Chondrocyte (in vitro differentiated cells): Measurements from ENCODE around the gene CHM. TPM values are rescaled to one million over a fixed set of nuclear protein-coding genes. Genes with fewer than 3 reads are reported as not detected.
"Not testable (repeated sequence)": the region's sequence is repeated elsewhere in the genome, so short reads cannot be mapped to it uniquely, and the experiment has no call there.

Source experiments
- DNase-seq: peaks from one replicate; pipeline ENCODE4 v3.0.0; 2021; ENCODE audit warnings: mixed read lengths, low spot score
- H3K27ac Mint-ChIP-seq: one replicate; pipeline ENCODE4 v1.8.0; 2021; ENCODE audit warnings: mild to moderate bottlenecking, moderate library complexity, mixed read lengths; ENCODE audit not compliant: unreplicated experiment
- H3K27me3 Mint-ChIP-seq: 2 replicates; pipeline ENCODE4 v1.8.0; 2021; ENCODE audit warnings: low read depth, mixed read lengths
- H3K36me3 Mint-ChIP-seq: 2 replicates; pipeline ENCODE4 v1.8.0; 2021; ENCODE audit warnings: low read depth, mixed read lengths
- H3K4me1 Mint-ChIP-seq: 2 replicates; pipeline ENCODE4 v1.8.0; 2021; ENCODE audit warnings: low read depth, mild to moderate bottlenecking, mixed read lengths
- H3K4me3 Mint-ChIP-seq: one replicate; pipeline ENCODE4 v1.8.0; 2021; ENCODE audit warnings: mild to moderate bottlenecking, moderate library complexity, mixed read lengths; ENCODE audit not compliant: unreplicated experiment
- H3K9me3 Mint-ChIP-seq: 2 replicates; pipeline ENCODE4 v1.8.0; 2021; ENCODE audit warnings: low read depth, mixed read lengths
- total RNA-seq: library from RNA; stranded (reverse); gene quantifications from 3 replicates; pipeline ENCODE4 v1.2.1, GENCODE V29; 2021
- TF ChIP-seq, protein P1 (sequence below): fragments of 200-600 bp; sonication (generic); IDR thresholded peaks from 2 replicates; pipeline ENCODE4 v1.5.0; 2021; ENCODE audit warnings: antibody characterized with exemption, mild to moderate bottlenecking, moderate library complexity

CHM gene
- total RNA-seq, 1 donor from 2014 or later: 55.1 TPM

DNA sequence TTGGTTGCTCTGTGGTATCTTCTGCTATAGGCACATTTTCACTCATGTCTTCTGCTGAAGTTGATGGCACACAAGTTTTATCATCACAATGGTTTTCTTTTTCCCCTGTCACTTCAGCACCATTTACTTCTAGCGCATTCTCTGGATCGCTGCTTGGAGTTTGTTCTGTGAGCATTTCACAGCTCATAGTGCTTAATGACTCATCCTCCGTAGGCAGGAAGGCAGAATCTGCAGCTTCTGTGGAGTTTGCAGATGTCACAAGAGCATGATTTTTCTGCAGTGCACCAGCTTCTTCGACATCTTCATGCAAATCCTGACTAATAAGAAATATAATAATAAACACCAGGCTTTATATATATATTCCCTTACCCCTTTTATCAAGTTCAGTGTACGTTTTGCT is 83.6 kb downstream of the CHM start:
- no peak for DNase-seq
- peaks cover 17% of the 10 kb centered on the region for H3K4me1 Mint-ChIP-seq
- TF ChIP-seq, protein P1, sequence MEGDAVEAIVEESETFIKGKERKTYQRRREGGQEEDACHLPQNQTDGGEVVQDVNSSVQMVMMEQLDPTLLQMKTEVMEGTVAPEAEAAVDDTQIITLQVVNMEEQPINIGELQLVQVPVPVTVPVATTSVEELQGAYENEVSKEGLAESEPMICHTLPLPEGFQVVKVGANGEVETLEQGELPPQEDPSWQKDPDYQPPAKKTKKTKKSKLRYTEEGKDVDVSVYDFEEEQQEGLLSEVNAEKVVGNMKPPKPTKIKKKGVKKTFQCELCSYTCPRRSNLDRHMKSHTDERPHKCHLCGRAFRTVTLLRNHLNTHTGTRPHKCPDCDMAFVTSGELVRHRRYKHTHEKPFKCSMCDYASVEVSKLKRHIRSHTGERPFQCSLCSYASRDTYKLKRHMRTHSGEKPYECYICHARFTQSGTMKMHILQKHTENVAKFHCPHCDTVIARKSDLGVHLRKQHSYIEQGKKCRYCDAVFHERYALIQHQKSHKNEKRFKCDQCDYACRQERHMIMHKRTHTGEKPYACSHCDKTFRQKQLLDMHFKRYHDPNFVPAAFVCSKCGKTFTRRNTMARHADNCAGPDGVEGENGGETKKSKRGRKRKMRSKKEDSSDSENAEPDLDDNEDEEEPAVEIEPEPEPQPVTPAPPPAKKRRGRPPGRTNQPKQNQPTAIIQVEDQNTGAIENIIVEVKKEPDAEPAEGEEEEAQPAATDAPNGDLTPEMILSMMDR: no peak
- H3K27me3 Mint-ChIP-seq: no peaks in the 10 kb centered on the region
- no peak overlapping the region for H3K4me3 Mint-ChIP-seq
- H3K9me3 Mint-ChIP-seq: no peaks in the 10 kb centered on the region
- H3K27ac Mint-ChIP-seq: peak overlapping the region; percentile 49
- H3K36me3 Mint-ChIP-seq: peaks cover 12% of the 10 kb centered on the region

DNA sequence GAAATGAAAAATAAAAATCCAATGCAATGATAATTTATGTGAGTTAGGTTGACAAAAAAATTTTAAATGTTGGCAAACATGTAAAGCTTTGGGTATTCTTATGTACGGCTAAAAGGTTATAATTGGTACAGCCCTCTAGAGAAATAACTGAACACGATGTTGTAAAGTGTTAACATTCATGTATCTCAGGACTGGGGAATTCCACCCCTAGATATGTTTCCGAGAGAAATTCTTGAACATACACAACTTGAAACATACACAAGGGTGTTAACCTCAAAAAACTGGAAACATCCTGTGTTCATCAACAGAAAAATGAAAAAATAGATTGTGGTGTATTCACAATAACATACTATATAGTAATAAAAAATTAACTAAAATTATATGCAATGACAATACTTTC is 91.8 kb downstream of the CHM start:
- Mint-ChIP-seq H3K27ac (no peak overlapping the region), H3K36me3 (peaks cover 29% of the 10 kb centered on the region), H3K4me1 (no peaks in the 10 kb centered on the region), H3K27me3 (no peaks in the 10 kb centered on the region), H3K9me3 (peaks cover 28% of the 10 kb centered on the region), H3K4me3 (no peak overlapping the region)
- TF ChIP-seq, protein P1: no peak
- no peak for DNase-seq

DNA sequence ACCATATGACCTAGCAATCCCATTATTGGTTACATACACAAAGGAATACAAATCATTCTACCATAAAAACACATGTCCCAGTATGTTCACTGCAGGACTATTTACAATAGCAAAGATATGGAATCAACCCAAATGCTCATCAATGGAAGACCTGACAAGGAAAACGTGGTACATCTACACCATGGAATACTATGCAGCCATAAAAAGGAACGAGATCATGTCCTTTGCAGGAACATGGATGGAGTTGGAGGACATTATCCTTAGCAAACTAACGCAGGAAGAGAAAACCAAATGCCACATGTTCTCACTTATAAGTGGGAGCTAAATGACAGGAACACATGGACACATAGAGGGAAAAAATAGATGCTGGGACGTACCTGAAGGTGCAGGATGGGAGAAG is 102.6 kb downstream of the CHM start:
- not testable (repeated sequence) for H3K4me1 Mint-ChIP-seq, H3K27me3 Mint-ChIP-seq, H3K4me3 Mint-ChIP-seq, H3K27ac Mint-ChIP-seq, DNase-seq
- Mint-ChIP-seq H3K9me3 (peaks cover 23% of the 10 kb centered on the region), H3K36me3 (peaks cover 32% of the 10 kb centered on the region)

GRCh38 chrX:85941275-85941674 is 106.1 kb downstream of the CHM start:
- TF ChIP-seq, protein P1: no peak
- H3K4me1 Mint-ChIP-seq: peaks cover 10% of the 10 kb centered on the region
- H3K9me3 Mint-ChIP-seq: peaks cover 16% of the 10 kb centered on the region
- no peak overlapping the region for H3K27ac Mint-ChIP-seq
- no peak overlapping the region for H3K4me3 Mint-ChIP-seq
- H3K27me3 Mint-ChIP-seq: no peaks in the 10 kb centered on the region
- peaks cover 25% of the 10 kb centered on the region for H3K36me3 Mint-ChIP-seq
- DNase-seq: no peak

- H3K9me3 Mint-ChIP-seq, DNase-seq, H3K4me1 Mint-ChIP-seq, H3K27me3 Mint-ChIP-seq, H3K4me3 Mint-ChIP-seq: not testable (repeated sequence)
- Mint-ChIP-seq H3K27ac (peak overlapping the region; percentile 20), H3K36me3 (peaks cover 14% of the 10 kb centered on the region)
Observed at GRCh38 chrX:85939942-85940341, 107.4 kb downstream of the CHM start.

DNA sequence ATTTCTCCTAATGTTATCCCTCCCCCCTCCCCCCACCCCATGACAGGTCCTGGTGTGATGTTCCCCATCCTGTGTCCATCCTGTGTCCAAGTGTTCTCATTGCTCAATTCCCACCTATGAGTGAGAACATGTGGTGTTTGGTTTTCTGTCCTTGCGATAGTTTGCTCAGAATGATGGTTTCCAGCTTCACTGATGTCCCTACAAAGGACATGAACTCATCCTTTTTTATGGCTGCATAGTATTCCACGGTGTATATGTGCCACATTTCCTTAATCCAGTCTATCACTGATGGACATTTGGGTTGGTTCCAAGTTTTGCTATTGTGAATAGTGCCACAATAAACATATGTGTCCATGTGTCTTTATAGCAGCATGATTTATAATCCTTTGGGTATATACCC is 113.0 kb downstream of the CHM start:
- not testable (repeated sequence) for H3K27me3 Mint-ChIP-seq, DNase-seq, H3K27ac Mint-ChIP-seq, H3K9me3 Mint-ChIP-seq, H3K4me3 Mint-ChIP-seq, H3K36me3 Mint-ChIP-seq
- peaks cover 18% of the 10 kb centered on the region for H3K4me1 Mint-ChIP-seq

DNA sequence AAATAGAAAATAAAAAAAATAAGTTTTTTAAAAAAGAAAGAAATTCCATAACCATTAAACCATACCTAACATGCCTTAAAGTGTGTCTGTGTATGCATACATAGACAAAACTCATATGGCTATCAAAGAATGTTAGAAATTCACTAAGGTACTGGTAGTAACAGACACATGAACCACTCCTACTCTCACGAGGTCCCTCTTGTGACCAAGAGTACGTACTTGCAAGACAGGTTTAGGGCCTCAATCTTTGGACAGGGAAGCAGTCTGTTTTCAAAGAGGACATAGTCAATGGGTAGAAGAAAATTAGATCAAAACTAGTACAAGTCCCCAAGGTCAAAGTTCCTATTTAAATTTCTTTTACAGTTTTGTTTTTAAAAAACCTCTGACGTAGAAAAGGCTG is 117.3 kb downstream of the CHM start:
- Mint-ChIP-seq H3K4me3 (no peak overlapping the region), H3K27me3 (no peaks in the 10 kb centered on the region), H3K36me3 (peaks cover 4% of the 10 kb centered on the region), H3K9me3 (no peaks in the 10 kb centered on the region), H3K4me1 (peaks cover 45% of the 10 kb centered on the region), H3K27ac (no peak overlapping the region)
- DNase-seq: no peak
- TF ChIP-seq, protein P1: no peak
